ENCODE data around the gene EPHB1.
A peak's percentile ranks its signal among the peaks of the same experiment; 100 is the strongest.

The EPHB1 gene

GRCh38 chr3:135072431-135072830 is 277.4 kb downstream of the EPHB1 start:
- peaks cover 7% of the 10 kb centered on the region for H3K27me3 Mint-ChIP-seq
- no peak overlapping the region for H3K4me3 Mint-ChIP-seq
- ATAC-seq (no peak), DNase-seq (no peak)
- H3K9me3 Mint-ChIP-seq, result peaks cover 6 to 7% of the 10 kb centered on the region in 2 donors
- H3K27ac Mint-ChIP-seq, result no peak overlapping the region
- no peaks in the 10 kb centered on the region for H3K4me1 Mint-ChIP-seq

- Mint-ChIP-seq H3K27me3 (peaks cover 8% of the 10 kb centered on the region), H3K4me3 (no peak overlapping the region), H3K27ac (no peak overlapping the region), H3K4me1 (no peaks in the 10 kb centered on the region), H3K9me3 (peaks cover 0 to 6% of the 10 kb centered on the region in 2 donors)
- no peak for ATAC-seq
- no peak for DNase-seq
Measured at GRCh38 chr3:135075157-135075556, 280.1 kb downstream of the EPHB1 start.

DNA sequence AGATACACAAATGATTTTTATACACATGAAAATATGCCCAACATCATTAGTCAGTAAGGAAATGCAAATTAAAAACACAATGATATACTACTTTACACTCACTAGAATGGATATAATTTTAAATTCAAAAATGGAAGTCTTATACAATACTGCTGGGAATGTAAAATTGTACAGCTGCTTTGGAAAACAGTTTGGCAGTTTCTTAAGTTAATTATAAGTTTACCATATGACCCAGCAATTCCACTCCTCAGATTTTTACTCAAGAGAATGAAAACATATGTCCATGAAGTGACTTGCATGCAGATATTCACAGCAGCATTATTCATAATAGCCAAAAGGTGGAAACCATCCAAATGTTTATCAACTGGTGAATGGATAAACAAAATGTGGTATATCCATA is 281.3 kb downstream of the EPHB1 start:
- peaks cover 0 to 6% of the 10 kb centered on the region in 2 donors for H3K9me3 Mint-ChIP-seq
- H3K4me3 Mint-ChIP-seq, result no peak overlapping the region
- DNase-seq (no peak), ATAC-seq (no peak)
- H3K4me1 Mint-ChIP-seq, result no peaks in the 10 kb centered on the region
- H3K27ac Mint-ChIP-seq, result no peak overlapping the region
- H3K27me3 Mint-ChIP-seq, result peaks cover 10% of the 10 kb centered on the region

- Mint-ChIP-seq H3K27me3 (peaks cover 10% of the 10 kb centered on the region), H3K9me3 (peaks cover 0 to 6% of the 10 kb centered on the region in 2 donors), H3K4me1 (no peaks in the 10 kb centered on the region), H3K27ac (no peak overlapping the region), H3K4me3 (no peak overlapping the region)
- ATAC-seq (no peak), DNase-seq (no peak)
Measured at GRCh38 chr3:135077186-135077585, 282.1 kb downstream of the EPHB1 start.

GRCh38 chr3:135078283-135078682 is 283.2 kb downstream of the EPHB1 start:
- H3K27ac Mint-ChIP-seq, result no peak overlapping the region
- no peak overlapping the region for H3K4me3 Mint-ChIP-seq
- DNase-seq, result no peak
- peaks cover 19% of the 10 kb centered on the region for H3K27me3 Mint-ChIP-seq
- ATAC-seq, result no peak
- no peaks in the 10 kb centered on the region for H3K9me3 Mint-ChIP-seq
- no peaks in the 10 kb centered on the region for H3K4me1 Mint-ChIP-seq

GRCh38 chr3:135079095-135079494 is 284.0 kb downstream of the EPHB1 start:
- ATAC-seq, result no peak
- Mint-ChIP-seq H3K27ac (no peak overlapping the region), H3K9me3 (no peaks in the 10 kb centered on the region), H3K27me3 (peaks cover 19% of the 10 kb centered on the region), H3K4me3 (no peak overlapping the region), H3K4me1 (no peaks in the 10 kb centered on the region)
- DNase-seq, result no peak

DNA sequence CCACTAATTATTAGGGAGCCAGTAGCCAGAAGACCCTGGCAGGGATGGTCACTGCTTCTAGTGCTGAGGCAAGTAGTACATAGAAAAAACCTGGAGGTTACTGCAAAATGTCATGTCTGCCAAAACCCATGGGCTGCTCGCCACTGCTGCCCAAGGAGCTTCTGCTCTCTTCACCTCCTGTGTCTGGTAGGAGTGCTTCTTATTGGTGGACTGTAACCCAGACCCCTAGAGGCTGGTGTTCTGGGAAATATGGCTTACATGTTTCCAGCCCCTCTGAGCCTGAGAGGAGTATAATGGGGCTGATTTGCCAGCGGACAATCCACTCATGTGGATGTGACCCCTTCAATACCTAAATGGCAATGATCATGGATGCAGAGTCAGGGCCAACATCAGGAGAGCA is 286.4 kb downstream of the EPHB1 start:
- Mint-ChIP-seq H3K27ac (no peak overlapping the region), H3K4me3 (no peak overlapping the region), H3K9me3 (no peaks in the 10 kb centered on the region), H3K4me1 (no peaks in the 10 kb centered on the region), H3K27me3 (peaks cover 19% of the 10 kb centered on the region)
- DNase-seq, result no peak
- ATAC-seq, result no peak

DNA sequence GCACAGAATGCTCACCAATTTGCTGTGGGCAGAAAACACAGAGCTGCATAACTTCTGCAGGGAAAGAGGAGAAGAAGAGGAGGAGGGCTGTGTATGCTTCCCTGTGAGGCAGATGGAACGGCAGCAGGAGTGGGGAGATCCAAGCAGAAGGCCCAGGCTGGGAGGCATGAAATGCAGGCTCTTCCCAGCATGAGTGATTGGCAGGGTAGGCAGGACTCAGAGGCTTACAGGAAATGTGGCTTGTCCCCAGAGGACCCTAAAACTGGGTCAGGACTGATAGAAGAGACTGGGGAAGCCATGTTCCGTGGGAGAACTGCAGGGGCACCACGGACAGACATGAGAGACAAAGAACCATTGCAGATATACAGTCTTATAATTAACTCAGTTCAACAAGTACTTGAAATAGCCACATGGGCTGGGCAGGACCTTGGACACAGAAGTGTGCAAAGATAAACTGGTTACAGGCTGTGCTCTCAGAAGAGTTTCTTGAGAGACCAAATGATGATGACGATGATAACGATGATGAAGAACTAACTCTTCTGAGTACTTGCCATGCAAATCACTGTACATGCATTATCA is 286.9 kb downstream of the EPHB1 start:
- no peak overlapping the region for H3K27ac Mint-ChIP-seq
- no peaks in the 10 kb centered on the region for H3K9me3 Mint-ChIP-seq
- peaks cover 19% of the 10 kb centered on the region for H3K27me3 Mint-ChIP-seq
- H3K4me3 Mint-ChIP-seq, result no peak overlapping the region
- ATAC-seq (no peak), DNase-seq (no peak)
- H3K4me1 Mint-ChIP-seq, result no peaks in the 10 kb centered on the region

DNA sequence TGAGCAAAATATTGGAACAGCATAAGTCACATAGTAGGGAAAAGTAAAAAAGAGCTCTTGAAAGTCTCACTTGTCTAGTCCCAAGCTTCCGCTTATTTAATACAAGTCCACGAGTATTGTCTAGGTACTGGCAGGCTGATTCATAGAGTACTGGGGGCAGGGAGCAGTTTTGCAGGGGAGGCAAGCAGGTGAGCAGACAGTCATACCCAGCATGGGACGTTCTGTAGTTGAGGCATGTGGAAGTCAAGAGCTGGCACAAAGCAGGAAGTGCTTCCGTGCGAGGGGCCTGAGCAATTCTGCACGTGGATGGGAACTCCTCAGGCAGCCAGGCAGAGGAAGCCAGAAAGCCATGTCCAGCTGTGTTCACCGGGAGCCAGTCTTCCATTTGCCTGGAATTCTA is 287.6 kb downstream of the EPHB1 start:
- no peak overlapping the region for H3K27ac Mint-ChIP-seq
- no peak for DNase-seq
- H3K9me3 Mint-ChIP-seq, result no peaks in the 10 kb centered on the region
- ATAC-seq, result no peak
- peaks cover 19% of the 10 kb centered on the region for H3K27me3 Mint-ChIP-seq
- no peaks in the 10 kb centered on the region for H3K4me1 Mint-ChIP-seq
- no peak overlapping the region for H3K4me3 Mint-ChIP-seq

DNA sequence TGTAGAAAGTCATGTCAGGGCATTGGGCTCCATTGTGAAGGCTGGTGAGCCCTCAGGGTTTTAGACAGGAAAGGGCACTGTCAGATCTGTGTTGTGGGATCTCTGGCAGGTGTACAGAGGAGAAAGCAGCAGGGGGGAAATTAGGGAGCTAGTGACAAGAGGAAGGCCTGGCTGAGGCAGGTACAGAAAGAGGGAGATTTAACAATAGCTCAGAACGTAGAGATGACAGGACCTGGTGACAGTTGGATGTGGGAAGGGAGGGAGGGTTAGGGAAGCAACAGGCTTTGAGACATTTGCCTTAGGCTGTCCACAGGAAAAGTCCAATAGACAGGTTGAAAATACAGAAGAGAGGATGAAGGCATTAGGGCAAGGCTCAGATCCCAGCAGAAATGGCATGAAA is 288.1 kb downstream of the EPHB1 start:
- no peak for DNase-seq
- H3K27me3 Mint-ChIP-seq, result peaks cover 19% of the 10 kb centered on the region
- no peak for ATAC-seq
- no peaks in the 10 kb centered on the region for H3K4me1 Mint-ChIP-seq
- H3K4me3 Mint-ChIP-seq, result no peak overlapping the region
- peak overlapping the region in 1 of 2 donors; percentile 37 for H3K27ac Mint-ChIP-seq
- H3K9me3 Mint-ChIP-seq, result no peaks in the 10 kb centered on the region

- H3K9me3 Mint-ChIP-seq, result no peaks in the 10 kb centered on the region
- H3K27ac Mint-ChIP-seq, result no peak overlapping the region
- ATAC-seq, result no peak
- no peak overlapping the region for H3K4me3 Mint-ChIP-seq
- DNase-seq, result no peak
- no peaks in the 10 kb centered on the region for H3K4me1 Mint-ChIP-seq
- peaks cover 19% of the 10 kb centered on the region for H3K27me3 Mint-ChIP-seq
Measured at GRCh38 chr3:135083756-135084155, 288.7 kb downstream of the EPHB1 start.

DNA sequence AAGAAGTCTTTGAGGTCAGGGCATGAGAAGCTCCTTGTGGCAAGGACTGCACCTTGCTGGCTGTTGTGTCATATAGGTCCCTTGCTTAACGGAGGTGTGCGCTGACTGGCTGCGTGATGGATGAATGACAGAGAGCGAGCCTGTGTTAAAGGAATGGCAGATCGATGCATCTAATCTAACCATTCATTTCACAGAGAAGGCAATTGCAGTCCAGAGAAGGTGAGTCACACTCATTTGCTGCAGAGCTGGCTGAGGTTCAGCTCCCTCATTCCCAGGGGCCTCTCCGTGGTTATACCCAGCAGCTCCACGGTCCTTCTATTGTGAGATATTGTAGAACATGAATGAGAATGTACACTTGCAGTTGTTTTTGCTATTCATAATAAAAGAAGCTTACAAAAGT is 289.3 kb downstream of the EPHB1 start:
- no peak for DNase-seq
- ATAC-seq, result no peak
- Mint-ChIP-seq H3K27me3 (peaks cover 18% of the 10 kb centered on the region), H3K4me3 (no peak overlapping the region), H3K9me3 (no peaks in the 10 kb centered on the region), H3K4me1 (no peaks in the 10 kb centered on the region), H3K27ac (no peak overlapping the region)

GRCh38 chr3:135084976-135085375 is 289.9 kb downstream of the EPHB1 start:
- Mint-ChIP-seq H3K27me3 (peaks cover 13% of the 10 kb centered on the region), H3K9me3 (no peaks in the 10 kb centered on the region), H3K4me3 (no peak overlapping the region), H3K4me1 (no peaks in the 10 kb centered on the region), H3K27ac (no peak overlapping the region)
- no peak for ATAC-seq
- DNase-seq, result no peak

DNA sequence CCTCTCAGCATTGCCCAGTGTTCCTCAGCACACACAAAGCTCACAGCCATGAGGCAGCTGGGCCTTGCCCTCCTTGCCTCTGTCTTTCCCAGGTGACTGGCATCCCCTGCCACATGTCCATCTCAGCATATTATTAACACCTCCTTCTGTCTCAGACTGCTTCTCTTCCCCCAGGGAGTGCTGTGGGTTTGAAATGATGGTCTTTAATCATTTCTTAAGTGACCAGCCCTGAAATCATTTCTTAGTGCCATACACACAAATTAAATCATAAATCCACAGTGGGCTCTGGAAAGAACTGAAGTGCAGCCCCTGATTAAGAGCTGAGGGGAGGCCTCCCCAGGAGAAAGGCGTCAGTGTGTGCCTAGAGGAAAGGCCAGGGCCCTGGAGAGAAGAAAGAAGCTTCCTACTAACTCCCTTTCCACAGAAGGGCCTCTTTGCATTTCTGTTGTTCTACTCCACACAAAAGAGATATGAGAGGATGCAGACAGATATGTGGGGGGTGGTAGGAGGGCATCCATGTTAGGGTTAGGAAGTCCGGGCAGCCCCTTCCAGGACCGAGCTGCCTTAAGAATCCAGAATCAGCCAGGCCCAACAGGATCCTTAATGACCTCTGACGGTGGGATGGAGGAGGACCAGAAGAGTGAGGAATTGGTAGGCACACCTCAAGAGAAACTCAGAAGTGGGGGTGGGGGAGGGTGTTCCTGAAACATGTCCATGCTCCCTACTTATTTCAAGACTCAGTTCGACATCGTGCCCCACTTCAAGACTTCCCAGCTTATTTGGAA is 290.8 kb downstream of the EPHB1 start:
- Mint-ChIP-seq H3K4me1 (peaks cover 2% of the 10 kb centered on the region), H3K4me3 (no peak overlapping the region), H3K27ac (peak overlapping the region in 1 of 2 donors; percentile 54), H3K27me3 (peaks cover 9% of the 10 kb centered on the region), H3K9me3 (no peaks in the 10 kb centered on the region)
- ATAC-seq (no peak), DNase-seq (no peak)

GRCh38 chr3:135087782-135088181 is 292.7 kb downstream of the EPHB1 start:
- peaks cover 4% of the 10 kb centered on the region for H3K27me3 Mint-ChIP-seq
- ATAC-seq (no peak), DNase-seq (no peak)
- H3K9me3 Mint-ChIP-seq, result no peaks in the 10 kb centered on the region
- peaks cover 6% of the 10 kb centered on the region for H3K4me1 Mint-ChIP-seq
- no peak overlapping the region for H3K27ac Mint-ChIP-seq
- no peak overlapping the region for H3K4me3 Mint-ChIP-seq

GRCh38 chr3:135089451-135089850 is 294.4 kb downstream of the EPHB1 start:
- ATAC-seq (no peak), DNase-seq (no peak)
- Mint-ChIP-seq H3K27me3 (peaks cover 3% of the 10 kb centered on the region), H3K4me3 (no peak overlapping the region), H3K4me1 (peaks cover 6% of the 10 kb centered on the region), H3K9me3 (no peaks in the 10 kb centered on the region), H3K27ac (no peak overlapping the region)

Data from stimulated activated naive CD8-positive, alpha-beta T cell treated with anti-CD3 and anti-CD28 coated beads, Interleukin-15, amount 100 ng/mL, for 72 hours (primary cell).